22Rv1 (cell line): ENCODE data around the gene C1QTNF9B.
"Not testable (repeated sequence)": the region's sequence is repeated elsewhere in the genome, so short reads cannot be mapped to it uniquely, and the experiment has no call there.

Experiments used
- CTCF ChIP-seq: fragments of 450-650 bp; IDR thresholded peaks from 2 replicates; pipeline ENCODE4 v1.5.1; 2017; ENCODE audit warnings: mild to moderate bottlenecking
- ZFX ChIP-seq: fragments of 450-650 bp; IDR thresholded peaks from 2 replicates; pipeline ENCODE4 v1.6.1; 2017; ENCODE audit warnings: antibody characterized with exemption, borderline replicate concordance

GRCh38 chr13:23880493-23881401 is 16.6 kb downstream of the C1QTNF9B start:
- TF ChIP-seq CTCF, ZFX: not testable (repeated sequence)
